SK-N-SH (cell line): ENCODE data around the gene IL6ST. TPM values are rescaled to one million over a fixed set of nuclear protein-coding genes. Genes with fewer than 3 reads are reported as not detected.

Experiments
- CTCF ChIA-PET: fragments of 300-600, 350-600 bp; formaldehyde crosslinking; extraction: SDS; loops from one replicate; lab custom pipeline; 2021; lab: Yijun Ruan, JAX
- POLR2A ChIA-PET: fragments of 350-600 bp; sonication (Branson Sonifier 250); formaldehyde crosslinking; extraction: SDS; loops from one replicate; lab custom pipeline; 2020; ENCODE audit warnings: antibody characterized with exemption, inconsistent platforms; lab: Yijun Ruan, JAX
- DNase-seq: peaks from one replicate; pipeline ENCODE4 v3.0.0; 2012
- H2AFZ ChIP-seq: fragments of 200-600 bp; sonication (generic); 2 replicates; pipeline ENCODE4 v1.8.1; 2016; ENCODE audit warnings: antibody characterized with exemption, mild to moderate bottlenecking, low read depth
- H3F3A ChIP-seq: fragments of 200-600 bp; sonication (generic); replicated peaks from 2 replicates; pipeline ENCODE3; 2016; ENCODE audit warnings: antibody characterized with exemption, mild to moderate bottlenecking; ENCODE audit not compliant: insufficient read depth
- H3K27ac ChIP-seq, 2 experiments: fragments of 200-500 bp in 1 of 2; fragments of 200-600 bp in 1 of 2; sonication (Bioruptor generic) in 1 of 2; sonication (generic), shearing (Covaris generic) in 1 of 2; 2 replicates each; pipeline versions ENCODE4 v1.5.1 to v1.6.1; 2014 to 2016; ENCODE audit warnings: low read depth in 2 of 2, inconsistent platforms in 1 of 2, low read length in 1 of 2, mild to moderate bottlenecking in 1 of 2, mixed read lengths in 1 of 2
- H3K27me3 ChIP-seq: fragments of 200-600 bp; sonication (generic), shearing (Covaris generic); 2 replicates; pipeline ENCODE4 v1.6.1; 2016; ENCODE audit warnings: mixed run types; ENCODE audit not compliant: insufficient read depth
- H3K36me3 ChIP-seq, 2 experiments: fragments of 200-500 bp in 1 of 2; fragments of 200-600 bp in 1 of 2; sonication (Bioruptor generic) in 1 of 2; sonication (generic) in 1 of 2; replicated peaks in 1 of 2; 2 replicates each; pipeline versions ENCODE3 to v1.5.1; 2014 to 2016; ENCODE audit warnings: low read length in 1 of 2, mild to moderate bottlenecking in 1 of 2; ENCODE audit not compliant: insufficient read depth in 2 of 2, control insufficient read depth in 1 of 2
- H3K4me1 ChIP-seq, 2 experiments: fragments of 200-500 bp in 1 of 2; fragments of 200-600 bp in 1 of 2; sonication (Bioruptor generic) in 1 of 2; sonication (generic), shearing (Covaris generic) in 1 of 2; 2 replicates each; pipeline versions ENCODE4 v1.5.1 to v1.6.1; 2014 to 2016; ENCODE audit warnings: low read depth in 1 of 2, low read length in 1 of 2, mixed run types in 1 of 2; ENCODE audit not compliant: insufficient read depth in 2 of 2, control insufficient read depth in 1 of 2
- H3K4me2 ChIP-seq: fragments of 200-600 bp; sonication (generic), shearing (Covaris generic); 2 replicates; pipeline ENCODE4 v1.6.1; 2017; ENCODE audit warnings: mixed run types
- H3K4me3 ChIP-seq, 2 experiments: fragments of 200-500 bp in 1 of 2; fragments of 200-600 bp in 1 of 2; sonication (Bioruptor generic) in 1 of 2; sonication (generic), shearing (Covaris generic) in 1 of 2; 2 replicates each; pipeline versions ENCODE4 v1.5.1 to v1.8.1; 2014 to 2016; ENCODE audit warnings: low read depth in 2 of 2, inconsistent platforms in 1 of 2, low read length in 1 of 2, mild to moderate bottlenecking in 1 of 2, mixed read lengths in 1 of 2, moderate library complexity in 1 of 2
- H3K79me2 ChIP-seq: fragments of 200-600 bp; sonication (generic); 2 replicates; pipeline ENCODE4 v1.8.1; 2017; ENCODE audit warnings: mild to moderate bottlenecking; ENCODE audit not compliant: insufficient read depth
- H3K9ac ChIP-seq: fragments of 200-600 bp; sonication (generic); 2 replicates; pipeline ENCODE4 v1.6.1; 2017; ENCODE audit warnings: mixed run types
- H3K9me2 ChIP-seq: fragments of 200-600 bp; sonication (generic); 2 replicates; pipeline ENCODE4 v1.6.1; 2017; ENCODE audit warnings: mixed run types
- H3K9me3 ChIP-seq: fragments of 200-600 bp; sonication (generic); 2 replicates; pipeline ENCODE4 v1.6.1; 2017; ENCODE audit warnings: mixed run types, mild to moderate bottlenecking, moderate library complexity
- H4K20me1 ChIP-seq: fragments of 200-600 bp; sonication (generic); 2 replicates; pipeline ENCODE4 v1.6.1; 2017; ENCODE audit warnings: mild to moderate bottlenecking, mixed run types; ENCODE audit not compliant: insufficient read depth
- ELF1 ChIP-seq: IDR thresholded peaks from 2 replicates; pipeline ENCODE4 v1.4.0; 2012
- EP300 ChIP-seq, 2 experiments: IDR thresholded peaks; 2 replicates each; pipeline versions ENCODE4 v1.4.0 to v1.6.1; 2012; ENCODE audit warnings: borderline replicate concordance in 1 of 2, low read depth in 1 of 2, low read length in 1 of 2
- EZH2phosphoT487 ChIP-seq: fragments of 200-600 bp; sonication (generic); IDR thresholded peaks from 2 replicates; pipeline ENCODE4 v1.6.1; 2017; ENCODE audit warnings: low read depth, mixed run types, mild to moderate bottlenecking, antibody characterized with exemption, moderate library complexity, borderline replicate concordance
- GABPA ChIP-seq: IDR thresholded peaks from 2 replicates; pipeline ENCODE4 v1.4.0; 2012; ENCODE audit warnings: low read depth, mild to moderate bottlenecking
- GATA2 ChIP-seq: sonication (generic); formaldehyde crosslinking; IDR thresholded peaks from 2 replicates; pipeline ENCODE4 v1.5.0; 2020; ENCODE audit warnings: mild to moderate bottlenecking, missing genetic modification reagents
- MXI1 ChIP-seq: IDR thresholded peaks from 2 replicates; pipeline ENCODE4 v1.6.1; 2012; ENCODE audit warnings: mild to moderate bottlenecking, low read depth, low read length, improper control_type of control experiment
- NRF1 ChIP-seq: IDR thresholded peaks from 2 replicates; pipeline ENCODE4 v1.6.1; 2012; ENCODE audit warnings: low read depth, mild to moderate bottlenecking, low read length
- RCOR1 ChIP-seq: fragments of 150-350 bp; IDR thresholded peaks from 2 replicates; pipeline ENCODE4 v1.6.1; 2017; ENCODE audit warnings: antibody characterized with exemption, low read length
- RFX5 ChIP-seq: IDR thresholded peaks from 2 replicates; pipeline ENCODE4 v1.6.1; 2012; ENCODE audit warnings: mild to moderate bottlenecking, improper control_type of control experiment, low read length
- RXRA ChIP-seq: IDR thresholded peaks from 2 replicates; pipeline ENCODE4 v1.4.0; 2012; ENCODE audit warnings: low read depth, mild to moderate bottlenecking, borderline replicate concordance
- SIN3A ChIP-seq: IDR thresholded peaks from 2 replicates; pipeline ENCODE4 v1.6.1; 2012; ENCODE audit warnings: low read depth, mild to moderate bottlenecking, low read length, moderate library complexity, borderline replicate concordance
- SMC3 ChIP-seq: IDR thresholded peaks from 2 replicates; pipeline ENCODE4 v1.6.1; 2012; ENCODE audit warnings: low read depth, low read length, improper control_type of control experiment
- TAF1 ChIP-seq: IDR thresholded peaks from 2 replicates; pipeline ENCODE4 v1.6.1; 2012; ENCODE audit warnings: low read depth, mild to moderate bottlenecking, low read length, moderate library complexity, borderline replicate concordance
- TEAD4 ChIP-seq: IDR thresholded peaks from 2 replicates; pipeline ENCODE4 v1.4.0; 2012; ENCODE audit warnings: mild to moderate bottlenecking, borderline replicate concordance; ENCODE audit not compliant: insufficient read depth
- WGBS: methylation state at CpG from one replicate; pipeline ENCODE4 v1.1.6; 2017; ENCODE audit warnings: low lambda C conversion rate; 5-methylcytosine and 5-hydroxymethylcytosine counted together
- polyA plus RNA-seq, 3 experiments: library from polyadenylated mRNA; depleted of rRNA; stranded (reverse); fragments of >200 nt; gene quantifications; 2 replicates each; pipeline ENCODE4 v1.2.3, GENCODE V29; 2012
- TF ChIP-seq, protein P1 (sequence below): fragments of 150-350 bp; IDR thresholded peaks from 2 replicates; pipeline ENCODE4 v1.6.1; 2016; ENCODE audit warnings: mild to moderate bottlenecking, low read depth, low read length
- TF ChIP-seq, protein P2 (sequence below): IDR thresholded peaks from 2 replicates; pipeline ENCODE4 v1.4.0; 2012; ENCODE audit warnings: low read depth, borderline replicate concordance
- TF ChIP-seq, protein P3 (sequence below): IDR thresholded peaks from 2 replicates; pipeline ENCODE4 v1.4.0; 2012; ENCODE audit warnings: low read depth, borderline replicate concordance
- TF ChIP-seq, protein P4 (sequence below): IDR thresholded peaks from 2 replicates; pipeline ENCODE4 v1.4.0; 2012; ENCODE audit warnings: low read depth
- TF ChIP-seq, protein P5 (sequence below): fragments of 200-600 bp; sonication (generic); IDR thresholded peaks from 2 replicates; pipeline ENCODE4 v1.6.1; 2017; ENCODE audit warnings: antibody characterized with exemption, mild to moderate bottlenecking, moderate library complexity

The IL6ST gene
- polyA plus RNA-seq, 1 of the 3 experiments (the other 2 are of a cell fraction), result 16.0 TPM

DNA sequence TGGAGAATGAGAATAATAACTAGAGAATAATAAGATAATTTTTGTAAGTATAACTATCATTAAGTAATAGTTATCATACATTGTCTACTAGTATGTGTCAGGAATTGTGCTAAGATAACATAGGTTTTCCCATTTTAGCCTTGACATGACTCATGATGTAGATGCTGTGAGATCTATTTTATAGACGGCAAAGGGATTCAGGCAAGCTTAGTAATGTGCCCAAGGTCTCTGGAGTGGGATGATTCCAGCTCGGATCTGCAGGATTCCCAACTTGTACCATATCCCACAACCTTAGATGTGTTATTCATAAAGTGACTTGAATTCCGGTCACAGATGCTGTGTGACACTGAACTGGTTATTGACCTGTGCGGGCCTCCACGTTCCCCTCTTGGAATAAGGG lies 92.1 kb downstream of the IL6ST start:
- CTCF ChIA-PET, result no interaction called here
- Histone ChIP-seq H3F3A (peaks cover 2% of the 10 kb centered on the region), H3K36me3 (no peaks in the 10 kb centered on the region), H3K27ac (no peak overlapping the region), H3K27me3 (no peaks in the 10 kb centered on the region), H4K20me1 (no peaks in the 10 kb centered on the region), H3K9ac (no peak overlapping the region), H3K79me2 (no peaks in the 10 kb centered on the region), H2AFZ (no peak overlapping the region), H3K9me3 (no peaks in the 10 kb centered on the region), H3K4me3 (no peak overlapping the region), H3K9me2 (no peaks in the 10 kb centered on the region), H3K4me1 (peaks cover 2 to 4% of the 10 kb centered on the region in 2 experiments; a peak in 2 of 4 replicates), H3K4me2 (no peak overlapping the region)
- TF ChIP-seq EP300 (IDR thresholded peaks at IDR 0.05; ENCODE audit: borderline replicate concordance in 1 of 2, low read depth in 1 of 2, low read length in 1 of 2), result no peak
- no peak for TF ChIP-seq ELF1
- no peak for TF ChIP-seq TEAD4
- TF ChIP-seq SMC3, result no peak
- TF ChIP-seq, protein P1, sequence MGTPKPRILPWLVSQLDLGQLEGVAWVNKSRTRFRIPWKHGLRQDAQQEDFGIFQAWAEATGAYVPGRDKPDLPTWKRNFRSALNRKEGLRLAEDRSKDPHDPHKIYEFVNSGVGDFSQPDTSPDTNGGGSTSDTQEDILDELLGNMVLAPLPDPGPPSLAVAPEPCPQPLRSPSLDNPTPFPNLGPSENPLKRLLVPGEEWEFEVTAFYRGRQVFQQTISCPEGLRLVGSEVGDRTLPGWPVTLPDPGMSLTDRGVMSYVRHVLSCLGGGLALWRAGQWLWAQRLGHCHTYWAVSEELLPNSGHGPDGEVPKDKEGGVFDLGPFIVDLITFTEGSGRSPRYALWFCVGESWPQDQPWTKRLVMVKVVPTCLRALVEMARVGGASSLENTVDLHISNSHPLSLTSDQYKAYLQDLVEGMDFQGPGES, result no peak
- TF ChIP-seq, protein P2, sequence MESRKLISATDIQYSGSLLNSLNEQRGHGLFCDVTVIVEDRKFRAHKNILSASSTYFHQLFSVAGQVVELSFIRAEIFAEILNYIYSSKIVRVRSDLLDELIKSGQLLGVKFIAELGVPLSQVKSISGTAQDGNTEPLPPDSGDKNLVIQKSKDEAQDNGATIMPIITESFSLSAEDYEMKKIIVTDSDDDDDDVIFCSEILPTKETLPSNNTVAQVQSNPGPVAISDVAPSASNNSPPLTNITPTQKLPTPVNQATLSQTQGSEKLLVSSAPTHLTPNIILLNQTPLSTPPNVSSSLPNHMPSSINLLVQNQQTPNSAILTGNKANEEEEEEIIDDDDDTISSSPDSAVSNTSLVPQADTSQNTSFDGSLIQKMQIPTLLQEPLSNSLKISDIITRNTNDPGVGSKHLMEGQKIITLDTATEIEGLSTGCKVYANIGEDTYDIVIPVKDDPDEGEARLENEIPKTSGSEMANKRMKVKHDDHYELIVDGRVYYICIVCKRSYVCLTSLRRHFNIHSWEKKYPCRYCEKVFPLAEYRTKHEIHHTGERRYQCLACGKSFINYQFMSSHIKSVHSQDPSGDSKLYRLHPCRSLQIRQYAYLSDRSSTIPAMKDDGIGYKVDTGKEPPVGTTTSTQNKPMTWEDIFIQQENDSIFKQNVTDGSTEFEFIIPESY, result no peak
- no peak for TF ChIP-seq RFX5
- POLR2A ChIA-PET, result no interaction called here
- 86% methylated on average over 5 of the region's 5 CpGs for WGBS
- DNase-seq, result no peak

DNA sequence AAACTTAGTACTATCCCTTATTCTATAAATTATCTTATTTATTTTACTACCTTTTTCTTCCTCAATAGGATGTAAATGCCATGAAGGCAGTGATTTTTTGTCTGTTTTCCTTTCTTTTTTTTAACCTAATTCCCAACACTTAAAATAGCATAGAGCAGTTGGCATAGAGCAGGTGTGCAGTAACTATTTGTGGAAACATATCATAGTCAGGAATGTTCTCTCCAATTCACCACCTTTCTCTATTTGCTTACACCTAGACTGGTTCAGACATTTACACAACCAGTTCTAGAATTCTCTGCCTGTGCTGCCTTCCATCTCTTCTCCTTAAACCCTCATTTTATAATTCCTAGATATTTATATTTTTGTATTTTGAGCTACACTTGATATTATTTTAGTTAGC lies 94.0 kb downstream of the IL6ST start:
- ChIA-PET CTCF (no interaction called here), POLR2A (no interaction called here)
- no peak overlapping the region for H3K4me3 ChIP-seq
- no peaks in the 10 kb centered on the region for H3K36me3 ChIP-seq
- no peaks in the 10 kb centered on the region for H4K20me1 ChIP-seq
- no peaks in the 10 kb centered on the region for H3K27me3 ChIP-seq
- H3K9me3 ChIP-seq, result no peaks in the 10 kb centered on the region
- H3K27ac ChIP-seq, result no peak overlapping the region
- no peak overlapping the region for H3K4me2 ChIP-seq
- H3K4me1 ChIP-seq, result peaks cover 7 to 10% of the 10 kb centered on the region in 2 experiments; a peak in 3 of 4 replicates
- peaks cover 11% of the 10 kb centered on the region for H3F3A ChIP-seq
- H2AFZ ChIP-seq, result no peak overlapping the region
- H3K9ac ChIP-seq, result no peak overlapping the region
- DNase-seq, result no peak
- H3K79me2 ChIP-seq, result no peaks in the 10 kb centered on the region
- H3K9me2 ChIP-seq, result no peaks in the 10 kb centered on the region
- no peak for TF ChIP-seq GATA2 (CRISPR knock-in tag)
- TF ChIP-seq, protein P1, result no peak
- no peak for TF ChIP-seq EZH2phosphoT487
- TF ChIP-seq RCOR1, result no peak
- TF ChIP-seq, protein P3, sequence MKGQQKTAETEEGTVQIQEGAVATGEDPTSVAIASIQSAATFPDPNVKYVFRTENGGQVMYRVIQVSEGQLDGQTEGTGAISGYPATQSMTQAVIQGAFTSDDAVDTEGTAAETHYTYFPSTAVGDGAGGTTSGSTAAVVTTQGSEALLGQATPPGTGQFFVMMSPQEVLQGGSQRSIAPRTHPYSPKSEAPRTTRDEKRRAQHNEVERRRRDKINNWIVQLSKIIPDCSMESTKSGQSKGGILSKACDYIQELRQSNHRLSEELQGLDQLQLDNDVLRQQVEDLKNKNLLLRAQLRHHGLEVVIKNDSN, result no peak
- TF ChIP-seq TAF1, result no peak
- no peak for TF ChIP-seq ELF1
- TF ChIP-seq MXI1, result no peak
- TF ChIP-seq, protein P4, sequence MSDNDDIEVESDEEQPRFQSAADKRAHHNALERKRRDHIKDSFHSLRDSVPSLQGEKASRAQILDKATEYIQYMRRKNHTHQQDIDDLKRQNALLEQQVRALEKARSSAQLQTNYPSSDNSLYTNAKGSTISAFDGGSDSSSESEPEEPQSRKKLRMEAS, result no peak
- TF ChIP-seq NRF1, result no peak
- TF ChIP-seq, protein P5, sequence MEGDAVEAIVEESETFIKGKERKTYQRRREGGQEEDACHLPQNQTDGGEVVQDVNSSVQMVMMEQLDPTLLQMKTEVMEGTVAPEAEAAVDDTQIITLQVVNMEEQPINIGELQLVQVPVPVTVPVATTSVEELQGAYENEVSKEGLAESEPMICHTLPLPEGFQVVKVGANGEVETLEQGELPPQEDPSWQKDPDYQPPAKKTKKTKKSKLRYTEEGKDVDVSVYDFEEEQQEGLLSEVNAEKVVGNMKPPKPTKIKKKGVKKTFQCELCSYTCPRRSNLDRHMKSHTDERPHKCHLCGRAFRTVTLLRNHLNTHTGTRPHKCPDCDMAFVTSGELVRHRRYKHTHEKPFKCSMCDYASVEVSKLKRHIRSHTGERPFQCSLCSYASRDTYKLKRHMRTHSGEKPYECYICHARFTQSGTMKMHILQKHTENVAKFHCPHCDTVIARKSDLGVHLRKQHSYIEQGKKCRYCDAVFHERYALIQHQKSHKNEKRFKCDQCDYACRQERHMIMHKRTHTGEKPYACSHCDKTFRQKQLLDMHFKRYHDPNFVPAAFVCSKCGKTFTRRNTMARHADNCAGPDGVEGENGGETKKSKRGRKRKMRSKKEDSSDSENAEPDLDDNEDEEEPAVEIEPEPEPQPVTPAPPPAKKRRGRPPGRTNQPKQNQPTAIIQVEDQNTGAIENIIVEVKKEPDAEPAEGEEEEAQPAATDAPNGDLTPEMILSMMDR, result no peak
- no peak for TF ChIP-seq RXRA
- TF ChIP-seq SIN3A, result no peak
- TF ChIP-seq GABPA, result no peak
